NCI-H146 treated with DMSO at 0.1 percent for 48 hours (cell line): ENCODE measurements around the gene ZNF626.
"Not testable (repeated sequence)": the region's sequence is repeated elsewhere in the genome, so short reads cannot be mapped to it uniquely, and the experiment has no call there.

Experiments used
- DNase-seq: peaks from one replicate; lab custom pipeline; 2025; ENCODE audit not compliant: unreplicated experiment; lab: John Stamatoyannopoulos, UW

Gene ZNF626

DNA sequence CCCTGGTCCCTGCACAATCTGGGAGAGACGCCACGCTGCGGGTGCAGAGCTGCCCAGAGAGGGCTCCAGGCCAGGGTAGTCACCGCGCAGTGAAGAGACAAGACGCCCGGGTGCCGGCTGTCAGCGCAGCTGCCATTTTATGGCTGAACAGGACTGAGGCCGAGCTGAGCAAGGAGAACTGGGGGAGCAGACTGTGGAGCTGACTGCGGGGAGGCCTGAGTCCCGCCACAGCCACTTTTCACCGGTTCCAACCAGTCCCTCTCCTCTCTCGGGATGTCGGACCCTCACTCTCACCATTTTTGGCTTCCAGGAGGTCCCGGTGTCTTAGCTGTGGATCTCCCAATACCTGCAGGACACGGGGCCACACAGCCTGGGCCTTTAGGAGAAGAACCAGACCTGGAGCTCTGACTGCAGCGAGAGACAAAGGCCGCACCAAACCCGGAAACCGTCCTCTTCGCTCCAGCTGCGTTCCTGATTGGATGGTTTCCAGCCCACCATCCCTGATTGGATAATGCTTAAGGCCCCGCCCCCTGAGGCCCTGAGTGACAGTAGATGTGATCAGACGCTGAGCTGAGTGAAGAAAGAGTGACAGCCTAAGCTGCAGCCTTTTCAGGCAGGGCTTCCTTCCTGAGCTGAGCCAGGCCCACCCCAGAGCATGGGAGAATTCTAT, at the start of gene ZNF626:
ZNF626 (minus strand) TSS at position 422 of the 670 bp plus-strand sequence; CDS start at position 297, 125 bp downstream.
- peak; percentile 53 for DNase-seq

GRCh38 chr19:20669263-20669662, 7.9 kb upstream of the ZNF626 start:
- no peak for DNase-seq

DNA sequence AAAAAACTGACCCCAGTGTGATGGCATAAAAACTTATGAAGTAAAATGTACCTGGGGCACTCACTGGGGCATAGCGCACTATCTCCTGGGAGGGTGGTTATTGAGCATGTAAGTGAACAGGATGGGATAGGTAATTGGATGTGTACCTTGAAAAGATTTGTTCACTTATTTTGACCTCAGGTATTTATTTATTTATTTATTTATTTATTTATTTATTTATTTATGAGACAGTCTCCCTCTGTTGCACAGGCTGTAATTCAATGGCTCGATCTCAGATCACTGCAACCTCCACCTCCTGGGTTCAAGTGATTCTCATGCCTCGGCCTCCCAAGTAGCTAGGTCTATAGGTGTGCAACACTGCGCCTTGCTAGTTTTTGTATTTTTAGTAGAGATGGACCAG, 5.9 kb upstream of the ZNF626 start:
- DNase-seq: no peak

DNA sequence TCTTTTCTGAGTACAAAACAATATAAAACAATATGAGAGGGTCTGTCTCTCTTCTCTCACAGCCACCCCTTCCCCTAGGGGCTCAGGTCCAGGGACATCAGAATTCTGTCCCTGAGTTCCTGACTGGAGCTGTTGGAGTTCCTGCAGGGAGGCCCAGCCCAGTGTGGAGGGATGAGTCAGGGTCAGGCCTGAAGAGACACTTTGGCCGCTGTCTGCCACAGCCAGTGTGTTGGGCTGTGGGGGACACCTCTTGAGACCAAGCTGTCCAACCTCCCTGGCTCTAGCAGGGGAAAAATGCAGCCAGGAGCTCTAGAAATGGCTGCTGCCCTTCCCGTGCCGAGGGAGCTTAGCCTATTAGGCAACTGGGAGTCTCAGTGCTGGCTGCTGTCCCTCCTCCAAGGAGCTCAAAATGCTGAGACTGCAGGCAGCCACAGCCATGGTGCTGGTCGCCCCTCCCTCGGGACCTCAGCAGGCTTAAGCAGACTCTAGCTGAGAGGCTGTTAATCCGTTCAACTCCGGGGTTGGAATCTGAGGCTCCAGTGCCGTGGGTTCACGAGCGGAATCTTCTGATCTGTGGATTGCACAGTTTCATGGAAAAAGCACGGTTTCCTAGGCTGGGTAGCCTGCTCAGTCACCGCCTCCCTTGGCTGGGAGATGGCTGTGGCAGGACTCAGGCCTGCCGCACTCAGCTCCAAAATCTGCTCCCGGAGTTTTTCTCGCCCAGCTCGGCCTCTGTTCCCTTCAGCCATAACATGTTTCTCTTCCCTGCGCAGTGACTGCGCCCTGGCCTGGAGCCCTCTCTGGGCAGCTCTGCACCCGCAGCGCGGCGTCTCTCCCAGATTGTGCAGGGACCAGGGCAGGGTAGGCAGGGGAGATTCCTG, 3.8 kb upstream of the ZNF626 start:
- no peak for DNase-seq

DNA sequence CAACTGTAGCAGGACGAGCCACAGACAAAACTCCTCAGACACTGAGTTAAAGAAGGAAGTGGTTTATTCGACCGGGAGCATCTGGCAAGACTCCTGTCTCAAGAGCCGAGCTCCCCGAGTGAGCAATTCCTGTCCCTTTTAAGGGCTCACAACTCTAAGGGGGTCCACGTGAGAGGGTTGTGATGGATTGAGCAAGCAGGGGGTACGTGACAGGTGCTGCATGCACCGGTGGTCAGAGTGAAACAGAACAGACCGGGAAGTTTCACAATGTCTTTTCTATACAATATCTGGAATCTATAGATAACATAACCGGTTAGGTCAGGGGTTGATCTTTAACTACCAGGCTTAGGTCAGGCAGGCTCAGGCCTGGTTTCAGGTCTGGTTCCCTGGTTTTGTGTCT, 3.1 kb upstream of the ZNF626 start:
- DNase-seq: not testable (repeated sequence)

- no peak for DNase-seq
Observed at GRCh38 chr19:20662421-20663105, 1.2 kb upstream of the ZNF626 start.

- no peak for DNase-seq
Observed at GRCh38 chr19:20660473-20661140, 764 bp downstream of the ZNF626 start.

DNA sequence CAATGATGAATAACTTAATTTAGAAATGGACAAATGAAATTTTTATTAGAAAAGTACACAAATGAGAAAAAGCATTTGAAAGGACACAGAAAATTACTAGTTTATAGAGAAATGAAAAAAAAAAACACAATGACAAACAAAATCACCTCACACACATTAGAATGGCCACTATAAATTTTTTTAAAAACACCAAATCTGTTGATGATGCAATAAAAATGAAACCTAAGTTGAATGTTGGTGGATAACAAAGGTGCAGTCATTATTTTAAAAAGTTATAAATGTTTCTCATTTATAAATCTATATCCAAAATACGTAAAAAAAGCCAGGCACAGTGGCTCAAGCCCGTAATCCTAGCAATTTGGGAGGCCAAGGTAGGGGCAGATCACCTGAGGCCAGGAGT, 20.8 kb downstream of the ZNF626 start:
- no peak for DNase-seq

DNA sequence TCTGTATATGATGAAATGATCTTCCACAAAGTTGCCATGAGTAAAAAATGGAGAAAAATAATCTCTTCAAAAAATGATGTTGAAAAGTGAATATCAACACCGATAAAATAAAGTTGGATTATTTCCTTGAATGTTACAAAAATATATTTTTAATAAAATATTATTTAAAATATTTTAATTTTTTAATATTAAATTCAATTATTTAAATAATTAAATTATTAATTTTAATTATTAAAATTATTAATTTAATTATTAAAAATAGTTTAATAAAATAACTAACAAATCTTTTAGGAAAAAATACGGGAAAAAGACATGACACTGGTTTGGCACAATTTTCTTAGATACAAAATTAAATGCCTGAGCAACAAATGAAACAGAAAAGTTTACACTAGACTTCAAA, 21.3 kb downstream of the ZNF626 start:
- no peak for DNase-seq

DNA sequence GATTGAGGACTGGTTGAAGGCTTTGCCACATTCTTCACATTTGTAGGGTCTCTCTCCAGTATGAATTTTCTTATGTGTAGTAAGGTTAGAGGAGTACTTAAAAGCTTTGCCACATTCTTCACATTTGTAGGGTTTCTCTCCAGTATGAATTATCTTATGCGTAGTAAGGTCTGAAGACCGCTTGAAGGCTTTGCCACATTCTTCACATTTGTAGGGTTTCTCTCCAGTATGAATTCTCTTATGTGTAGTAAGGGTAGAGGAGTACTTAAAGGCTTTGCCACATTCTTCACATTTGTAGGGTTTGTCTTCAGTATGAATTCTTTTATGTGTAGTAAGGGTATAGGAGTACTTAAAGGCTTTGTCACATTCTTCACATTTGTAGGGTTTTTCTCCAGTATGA, 36.8 kb downstream of the ZNF626 start:
- DNase-seq: not testable (repeated sequence)

DNA sequence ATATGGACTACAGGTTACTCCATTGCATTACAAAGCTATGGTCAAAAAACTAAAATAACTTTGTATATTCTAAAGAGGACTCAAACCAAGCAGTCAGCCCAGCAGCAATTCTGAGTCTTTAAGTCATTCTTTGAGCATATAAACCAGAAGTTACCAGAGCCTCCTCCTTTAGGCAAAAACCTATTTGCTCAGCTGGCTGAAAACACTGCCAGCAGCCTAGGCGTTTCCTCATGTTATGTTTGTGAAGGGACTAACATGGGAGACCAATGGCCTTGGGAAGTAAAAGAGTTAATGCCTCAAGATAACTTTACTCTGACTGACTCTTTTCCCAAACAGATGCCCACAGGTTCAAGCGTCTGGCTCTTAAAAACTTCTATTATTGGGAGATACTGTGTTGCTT, 45.3 kb downstream of the ZNF626 start:
- no peak for DNase-seq

DNA sequence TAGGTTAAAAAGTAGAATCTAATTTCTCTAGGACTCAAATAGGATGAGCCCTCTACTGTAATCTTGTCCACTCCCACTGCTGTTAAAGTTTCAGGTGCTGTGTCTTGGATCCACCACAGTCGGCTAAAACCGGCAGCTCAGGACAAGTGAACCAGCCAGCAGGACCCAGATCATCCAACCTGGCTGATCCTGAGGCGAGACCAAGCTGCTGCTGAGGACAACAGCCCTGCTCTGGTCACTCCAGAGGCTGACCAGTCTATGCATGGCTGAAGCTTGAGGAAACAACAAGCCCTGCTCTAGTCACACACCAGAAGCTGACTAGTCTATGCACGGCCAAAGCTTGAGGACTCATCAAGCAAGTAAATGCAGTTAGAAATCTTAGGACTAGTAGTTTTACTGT, 46.4 kb downstream of the ZNF626 start:
- DNase-seq: not testable (repeated sequence)

DNA sequence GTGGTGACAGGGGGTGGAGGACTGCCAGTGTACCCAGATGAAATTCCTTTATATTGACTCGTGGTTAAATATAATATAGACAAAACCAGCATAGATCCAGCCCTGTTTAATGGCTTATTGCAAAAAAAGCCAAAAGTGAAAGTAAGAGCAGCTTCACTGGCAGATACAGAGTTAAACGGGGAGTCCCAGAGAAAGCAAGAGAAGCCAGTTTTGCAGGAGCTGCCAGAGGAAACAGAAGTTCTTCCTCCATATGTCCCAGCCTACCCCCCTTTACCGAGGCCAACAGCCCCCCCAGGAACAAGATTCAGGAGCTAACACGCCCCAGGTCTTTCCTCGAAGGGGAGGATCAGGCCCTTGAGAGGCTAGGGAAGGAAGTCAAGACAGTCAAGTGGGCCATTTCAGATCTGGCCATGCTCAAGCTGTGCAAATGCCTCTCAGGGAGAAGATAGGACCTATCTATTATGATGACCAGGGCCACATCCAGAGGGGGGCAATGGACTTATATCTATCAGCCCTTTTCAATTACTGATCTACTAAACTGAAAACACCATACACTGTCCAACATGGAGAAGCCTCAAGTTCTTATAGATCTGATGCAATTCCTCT, 48.6 kb downstream of the ZNF626 start:
- no peak for DNase-seq

- no peak for DNase-seq
Observed at GRCh38 chr19:20611866-20612265, 49.5 kb downstream of the ZNF626 start.

- DNase-seq: no peak
Observed at GRCh38 chr19:20607943-20608342, 53.4 kb downstream of the ZNF626 start.
